Heart right ventricle (tissue), 16 donors: ENCODE data around the gene NEK7. TPM values are rescaled to one million over a fixed set of nuclear protein-coding genes. Genes with fewer than 3 reads are reported as not detected.

Experiments used
- ATAC-seq, 8 donors: fragments of 200-7000 bp; cut with Tn5 transposase; one replicate each; pipeline ENCODE4 v1.9.1; 2020; ENCODE audit warnings: mild to moderate bottlenecking in 8 of 8, moderate library complexity in 8 of 8, moderate number of reproducible peaks in 1 of 8
- DNase-seq, 2 donors: peaks; one replicate each; pipeline ENCODE4 v3.0.0-alpha.2; 2020
- H3K27ac ChIP-seq, 10 donors: fragments of 200-600 bp; sonication (generic) in 2 of 10; one replicate each; pipeline versions ENCODE4 v1.5.0 to v1.8.0; 2020 to 2022; ENCODE audit warnings: mild to moderate bottlenecking in 3 of 10
- H3K27me3 ChIP-seq, 7 donors: fragments of 200-600 bp; one replicate each; pipeline ENCODE4 v1.8.0; 2021 to 2022; ENCODE audit warnings: mild to moderate bottlenecking in 2 of 7
- H3K36me3 ChIP-seq, 9 donors: fragments of 200-600 bp; sonication (generic) in 1 of 9; one replicate each; pipeline versions ENCODE4 v1.5.0 to v1.8.0; 2020 to 2022; ENCODE audit warnings: mild to moderate bottlenecking in 2 of 9
- H3K4me1 ChIP-seq, 9 donors: fragments of 200-600 bp; sonication (generic) in 1 of 9; one replicate each; pipeline versions ENCODE4 v1.5.0 to v1.8.0; 2020 to 2022; ENCODE audit warnings: mild to moderate bottlenecking in 4 of 9
- H3K4me3 ChIP-seq, 10 donors: fragments of 200-600 bp; sonication (generic) in 2 of 10; one replicate each; pipeline versions ENCODE4 v1.5.0 to v1.8.0; 2020 to 2022; ENCODE audit warnings: mild to moderate bottlenecking in 7 of 10, moderate library complexity in 2 of 10
- H3K9me3 ChIP-seq, 11 donors: fragments of 200-600 bp in 10 of 11; sonication (generic) in 2 of 11; one replicate each; pipeline versions ENCODE4 v1.5.0 to v1.8.0; 2013 to 2022; ENCODE audit warnings: mild to moderate bottlenecking in 2 of 11, control low read depth in 1 of 11, moderate library complexity in 1 of 11
- CTCF ChIP-seq, 9 donors: fragments of 200-600 bp; sonication (generic) in 2 of 9; IDR thresholded peaks; one replicate each; pipeline versions ENCODE4 v1.5.0 to v1.8.0; 2021 to 2022; ENCODE audit warnings: antibody characterized with exemption in 9 of 9, mild to moderate bottlenecking in 5 of 9, moderate library complexity in 1 of 9
- WGBS, 2 donors: extraction: QIAGEN DNeasy Blood & Tissue Kit; methylation state at CpG; one replicate each; pipeline ENCODE4 v1.1.7; 2013; ENCODE audit warnings: inconsistent platforms in 1 of 2; 5-methylcytosine and 5-hydroxymethylcytosine counted together
- intact Hi-C, 10 donors: fragments of 100-400 bp; cut with DNase I; formaldehyde crosslinking; loops; one replicate each; pipeline versions ENCODE4 v1.11.1 to v1.14.2; 2022
- polyA plus RNA-seq, 2 donors: library from polyadenylated mRNA; stranded (reverse); fragments of 200-250 nt; gene quantifications; one replicate each; pipeline ENCODE4 v1.2.3, GENCODE V29; 2013
- total RNA-seq, 10 donors: library from RNA; stranded (reverse); fragmentation: NEBNext Ultra II Directional in 3 of 10; extraction: Animal tissue kit (Norgen Biotek cat#: 25700) in 3 of 10; gene quantifications; one replicate each; pipeline versions ENCODE4 v1.2.1 to v1.2.4, GENCODE V29; 2021 to 2023
- donor health status: Arrhythmogenic right ventricular cardiomyopathy.
- donor health status: ischemic (EF 13 %, LVEDD 7.1; RV severe dilation, severe dysfunction).
- donor health status: healthy with polysubstance abuse.
- donor health status: DM: no; HTN: yes; CAD: no.
- donor health status: DM: no; HTN: no; CAD: no.
- donor health status: ischemic (EF 25% LVEDD 6.9; RV normal size, moderate dysfunction).
- donor health status: ischemic (EF 25% LVEDD 5.7; RV mildly dilated, moderate dysfunction).
- donor health status: healthy.
- donor health status: DM: yes; HTN: yes; CAD: no.
- donor health status: Ischemic cardiomyopathy.
- donor health status: ischemic (EF 35%, LVEDD 5.7; RV mildly dilated, moderate dysfunction).
- donor health status: nonischemic (EF 11% LVEDD 7.7; RV severe dilation, severe dysfunction).
- donor health status: DM: yes; HTN: yes; CAD: no.
- donor health status: PGD.
- donor health status: ischemic (EF 29% LVEDD 5.4; RV normal size, mild dysfunction).
- donor health status: nonischemic (EF 23%, LVEDD 6.1; RV moderate dilation, normal function).

NEK7 gene
- total and polyA plus RNA-seq, 12 donors: 57.3 to 279 (median 207) TPM

GRCh38 chr1:198132060-198132781, 24.6 kb upstream of the NEK7 start:
- 73 to 85% methylated on average over 6 of the region's 6 CpGs for WGBS, 2 donors
- Histone ChIP-seq H3K36me3 (no peaks in the 10 kb centered on the region), H3K4me1 (no peaks in the 10 kb centered on the region), H3K27me3 (no peaks in the 10 kb centered on the region), H3K4me3 (no peak overlapping the region), H3K9me3 (no peaks in the 10 kb centered on the region), H3K27ac (no peak overlapping the region)
- ATAC-seq: no peak
- no peak for DNase-seq
- no peak for TF ChIP-seq CTCF (IDR thresholded peaks at IDR 0.05)
- intact Hi-C loops: no loop called here

DNA sequence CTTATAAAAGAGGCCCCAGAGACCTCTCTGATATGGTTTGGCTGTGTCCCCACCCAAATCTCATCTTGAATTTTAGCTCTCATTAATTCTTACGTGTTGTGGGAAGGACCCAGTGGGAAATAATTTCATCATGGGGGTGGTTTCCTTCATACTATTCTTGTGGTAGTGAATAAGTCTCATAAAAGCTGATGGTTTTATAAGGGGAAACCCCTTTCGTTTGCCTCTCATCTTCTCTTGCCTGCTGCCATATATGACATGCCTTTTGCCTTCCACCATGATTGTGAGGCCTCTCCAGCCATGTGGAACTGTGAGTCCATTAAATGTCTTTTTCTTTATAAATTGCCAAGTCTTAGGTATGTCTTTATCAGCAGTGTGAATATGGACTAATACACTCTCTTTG, 22.5 kb upstream of the NEK7 start:
- WGBS, 2 donors: 76 to 92% methylated on average over 2 of the region's 2 CpGs
- Histone ChIP-seq H3K27ac (no peak overlapping the region), H3K36me3 (no peaks in the 10 kb centered on the region), H3K4me3 (no peak overlapping the region), H3K9me3 (no peaks in the 10 kb centered on the region), H3K27me3 (no peaks in the 10 kb centered on the region), H3K4me1 (no peaks in the 10 kb centered on the region)
- intact Hi-C loops: no loop called here
- no peak for DNase-seq
- ATAC-seq: no peak
- TF ChIP-seq CTCF (IDR thresholded peaks at IDR 0.05): no peak

GRCh38 chr1:198135366-198135765, 21.4 kb upstream of the NEK7 start:
- no peak for ATAC-seq
- H3K9me3 ChIP-seq: no peaks in the 10 kb centered on the region
- no peak for DNase-seq
- no peak for TF ChIP-seq CTCF (IDR thresholded peaks at IDR 0.05)
- no peaks in the 10 kb centered on the region for H3K4me1 ChIP-seq
- no peaks in the 10 kb centered on the region for H3K27me3 ChIP-seq
- intact Hi-C loops: no loop called here
- no peak overlapping the region for H3K27ac ChIP-seq
- no peaks in the 10 kb centered on the region for H3K36me3 ChIP-seq
- 84 to 89% methylated on average over 1 of the region's 1 CpG for WGBS, 2 donors
- H3K4me3 ChIP-seq: no peak overlapping the region

DNA sequence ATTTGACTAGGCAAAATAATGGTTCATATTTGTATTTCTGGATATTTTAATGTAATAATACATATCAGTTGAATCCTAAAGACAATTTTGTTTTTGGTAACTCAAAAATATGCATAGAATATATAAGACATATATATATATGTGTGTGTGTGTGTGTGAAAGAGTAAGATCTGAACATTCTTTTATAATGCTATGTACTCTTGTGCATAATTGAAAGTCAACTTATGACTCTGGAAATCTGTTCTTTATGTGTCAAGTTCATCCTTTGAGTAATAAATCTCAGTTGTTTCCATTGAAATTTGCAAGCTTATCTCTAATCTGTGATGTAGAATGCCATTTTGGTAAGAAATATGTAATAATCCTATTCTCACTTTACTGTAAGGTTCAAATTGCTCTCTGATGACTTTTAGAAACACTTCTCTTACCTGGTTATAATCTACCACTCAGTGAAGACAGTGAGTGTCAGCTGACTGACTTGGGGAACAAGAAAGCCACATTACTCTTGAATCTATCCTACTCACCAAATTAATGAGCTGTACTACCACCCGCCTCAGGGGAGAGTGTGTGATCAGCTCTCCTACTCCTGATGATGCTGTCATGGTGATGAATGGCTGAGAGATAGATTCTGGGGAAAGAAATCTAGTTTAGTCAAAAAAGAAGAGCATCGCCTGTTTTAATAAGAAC, 15.0 kb upstream of the NEK7 start:
- 94 to 97% methylated on average over 2 of the region's 2 CpGs for WGBS, 2 donors
- no peak overlapping the region for H3K4me3 ChIP-seq
- H3K27ac ChIP-seq: no peak overlapping the region
- TF ChIP-seq CTCF (IDR thresholded peaks at IDR 0.05): no peak
- ATAC-seq (no peak), DNase-seq (no peak)
- H3K27me3 ChIP-seq: no peaks in the 10 kb centered on the region
- H3K9me3 ChIP-seq: no peaks in the 10 kb centered on the region
- H3K4me1 ChIP-seq: no peaks in the 10 kb centered on the region
- H3K36me3 ChIP-seq: no peaks in the 10 kb centered on the region
- intact Hi-C loops: no loop called here
